HepG2 (cell line): ENCODE data around the gene ANLN. TPM values are rescaled to one million over a fixed set of nuclear protein-coding genes. Genes with fewer than 3 reads are reported as not detected.

Experiments
- ELF4 ChIP-seq: sonication (generic); formaldehyde crosslinking; IDR thresholded peaks from 2 replicates; pipeline ENCODE4 v1.5.0; 2020; ENCODE audit warnings: missing genetic modification reagents, mild to moderate bottlenecking, moderate library complexity, borderline replicate concordance
- RFX5 ChIP-seq: IDR thresholded peaks from 2 replicates; pipeline ENCODE4 v1.6.1; 2011; ENCODE audit warnings: low read depth, low read length, improper control_type of control experiment
- TCF12 ChIP-seq, 2 experiments: fragments of 450-650 bp in 1 of 2; sonication (generic) in 1 of 2; formaldehyde crosslinking in 1 of 2; IDR thresholded peaks; 2 replicates each; pipeline versions ENCODE4 v1.6.1 to v1.8.0; 2017 to 2022; ENCODE audit warnings: antibody characterized with exemption in 1 of 2, mild to moderate bottlenecking in 1 of 2, missing genetic modification reagents in 1 of 2, moderate library complexity in 1 of 2
- ZFAT ChIP-seq: sonication (generic); formaldehyde crosslinking; conservative IDR thresholded peaks from 2 replicates; pipeline ENCODE4 v1.8.1; 2023; ENCODE audit warnings: missing genetic modification reagents, inconsistent platforms
- ZNF138 ChIP-seq: sonication (generic); formaldehyde crosslinking; IDR thresholded peaks from 2 replicates; pipeline ENCODE4 v1.5.0; 2020; ENCODE audit warnings: mild to moderate bottlenecking, low read depth, missing genetic modification reagents
- ZNF143 ChIP-seq: sonication (generic); formaldehyde crosslinking; IDR thresholded peaks from 2 replicates; pipeline ENCODE4 v1.4.0; 2020; ENCODE audit warnings: missing genetic modification reagents
- ZNF432 ChIP-seq: sonication (generic); formaldehyde crosslinking; IDR thresholded peaks from 2 replicates; pipeline ENCODE4 v1.5.0; 2020; ENCODE audit warnings: missing genetic modification reagents, mild to moderate bottlenecking, borderline replicate concordance
- ZNF570 ChIP-seq: sonication (generic); formaldehyde crosslinking; IDR thresholded peaks from 2 replicates; pipeline ENCODE4 v1.4.0; 2020; ENCODE audit warnings: mild to moderate bottlenecking, missing genetic modification reagents, borderline replicate concordance
- ZNF737 ChIP-seq: sonication (generic); formaldehyde crosslinking; IDR thresholded peaks from 2 replicates; pipeline ENCODE4 v1.5.0; 2020; ENCODE audit warnings: missing genetic modification reagents, mild to moderate bottlenecking, borderline replicate concordance
- polyA plus RNA-seq, 8 experiments: library from polyadenylated mRNA; depleted of rRNA in 3 of 8; stranded (reverse) in 7 of 8; unstranded in 1 of 8; fragments of >200 nt; fragmentation: Illumina TruSeq in 4 of 8; extraction: Trizol in 4 of 8; gene quantifications; 2 replicates each; pipeline versions ENCODE4 v1.2.1 to v1.2.3, GENCODE V29; 2011 to 2016; ENCODE audit warnings: low read depth in 4 of 8, missing spikeins in 1 of 8, mixed read lengths in 1 of 8; ENCODE audit not compliant: insufficient read depth in 1 of 8
- total RNA-seq, 5 experiments: library from RNA; depleted of rRNA; stranded (reverse); fragments of >200 nt; fragmentation: Illumina TruSeq; extraction: Trizol; gene quantifications; 2 replicates each; pipeline ENCODE4 v1.2.3, GENCODE V29; 2016; ENCODE audit warnings: low read depth in 1 of 5
- TF ChIP-seq, protein P1 (sequence below): sonication (generic); formaldehyde crosslinking; IDR thresholded peaks from 2 replicates; pipeline ENCODE4 v1.4.0; 2020; ENCODE audit warnings: mild to moderate bottlenecking, missing genetic modification reagents
- TF ChIP-seq, protein P2 (sequence below): sonication (generic); formaldehyde crosslinking; conservative IDR thresholded peaks from 2 replicates; pipeline ENCODE4 v1.8.0; 2022; ENCODE audit warnings: low read depth, missing genetic modification reagents
- TF ChIP-seq, protein P3 (sequence below): sonication (generic); formaldehyde crosslinking; IDR thresholded peaks from 2 replicates; pipeline ENCODE4 v1.5.1; 2020; ENCODE audit warnings: missing genetic modification reagents, mild to moderate bottlenecking, borderline replicate concordance
- TF ChIP-seq, protein P4 (sequence below): IDR thresholded peaks from 2 replicates; pipeline ENCODE4 v1.6.1; 2018; ENCODE audit warnings: missing genetic modification reagents, mild to moderate bottlenecking, missing compliant biosample characterization
- TF ChIP-seq, protein P5 (sequence below): sonication (generic); formaldehyde crosslinking; IDR thresholded peaks from 2 replicates; pipeline ENCODE4 v1.4.0; 2020; ENCODE audit warnings: low read depth, mild to moderate bottlenecking, missing genetic modification reagents
- TF ChIP-seq, protein P6 (sequence below): sonication (generic); formaldehyde crosslinking; IDR thresholded peaks from 2 replicates; pipeline ENCODE4 v1.4.0; 2020; ENCODE audit warnings: missing genetic modification reagents

ANLN gene
- total and polyA plus RNA-seq, 2 of the 13 experiments (the other 11 are each of a cell fraction or from before 2014, with no cell fraction given) = 20.0 to 72.0 TPM

DNA sequence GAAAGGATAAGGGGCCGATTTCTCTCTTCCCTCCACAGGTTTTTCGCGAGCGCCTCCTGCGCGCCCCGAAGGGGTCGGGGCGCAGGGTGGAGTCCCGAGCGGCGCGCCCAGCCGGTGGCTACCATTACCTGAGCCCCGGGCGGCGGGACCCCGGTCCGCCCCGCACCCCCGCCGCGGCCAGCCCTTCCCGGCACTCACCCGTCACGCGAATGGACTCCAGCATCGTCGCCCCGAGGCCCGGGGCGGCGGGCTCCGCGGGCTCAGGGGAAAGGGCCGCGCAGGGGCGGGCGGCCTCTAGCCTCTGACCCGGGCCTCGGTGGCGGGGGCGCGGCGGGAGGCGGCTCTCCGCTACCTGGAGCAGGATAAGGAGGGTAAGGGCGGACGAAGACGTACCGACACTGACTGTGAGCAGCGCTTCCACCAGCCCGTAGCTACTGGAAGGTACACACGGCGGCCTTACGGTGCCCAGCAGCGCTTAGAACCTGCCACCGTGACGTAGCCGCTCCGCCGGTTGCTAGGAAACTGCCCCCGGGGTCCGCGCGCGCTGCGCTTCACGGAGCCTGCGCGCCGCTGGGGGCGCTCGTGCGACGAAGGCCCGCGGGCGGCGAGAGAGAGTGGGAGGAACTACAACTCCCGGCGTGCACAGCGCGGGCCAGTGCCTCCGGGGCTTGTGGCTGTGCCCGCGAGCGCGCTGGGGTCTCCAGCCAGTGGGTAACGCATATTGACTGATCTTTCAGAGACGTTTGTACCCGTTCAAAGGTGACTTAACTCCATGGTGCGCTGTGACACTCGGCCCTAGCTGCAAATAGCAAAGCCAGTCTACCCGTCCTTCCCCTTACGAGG lies 22.7 kb upstream of the ANLN start (continued):
- TF ChIP-seq TCF12 (IDR thresholded peaks at IDR 0.05) = no peak
- TF ChIP-seq TCF12 (CRISPR knock-in tag; IDR thresholded peaks at IDR 0.05) = peak; percentile 65; the same call in 1 of the 2 replicates
- TF ChIP-seq, protein P1, sequence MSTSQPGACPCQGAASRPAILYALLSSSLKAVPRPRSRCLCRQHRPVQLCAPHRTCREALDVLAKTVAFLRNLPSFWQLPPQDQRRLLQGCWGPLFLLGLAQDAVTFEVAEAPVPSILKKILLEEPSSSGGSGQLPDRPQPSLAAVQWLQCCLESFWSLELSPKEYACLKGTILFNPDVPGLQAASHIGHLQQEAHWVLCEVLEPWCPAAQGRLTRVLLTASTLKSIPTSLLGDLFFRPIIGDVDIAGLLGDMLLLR (CRISPR knock-in tag) = peak; percentile 82; the same call in 1 of the 2 replicates
- TF ChIP-seq, protein P2, sequence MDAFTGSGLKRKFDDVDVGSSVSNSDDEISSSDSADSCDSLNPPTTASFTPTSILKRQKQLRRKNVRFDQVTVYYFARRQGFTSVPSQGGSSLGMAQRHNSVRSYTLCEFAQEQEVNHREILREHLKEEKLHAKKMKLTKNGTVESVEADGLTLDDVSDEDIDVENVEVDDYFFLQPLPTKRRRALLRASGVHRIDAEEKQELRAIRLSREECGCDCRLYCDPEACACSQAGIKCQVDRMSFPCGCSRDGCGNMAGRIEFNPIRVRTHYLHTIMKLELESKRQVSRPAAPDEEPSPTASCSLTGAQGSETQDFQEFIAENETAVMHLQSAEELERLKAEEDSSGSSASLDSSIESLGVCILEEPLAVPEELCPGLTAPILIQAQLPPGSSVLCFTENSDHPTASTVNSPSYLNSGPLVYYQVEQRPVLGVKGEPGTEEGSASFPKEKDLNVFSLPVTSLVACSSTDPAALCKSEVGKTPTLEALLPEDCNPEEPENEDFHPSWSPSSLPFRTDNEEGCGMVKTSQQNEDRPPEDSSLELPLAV (CRISPR knock-in tag) = no peak
- peak; percentile 98 for TF ChIP-seq ZNF143 (CRISPR knock-in tag)
- TF ChIP-seq ZNF432 (CRISPR knock-in tag) = no peak
- TF ChIP-seq, protein P3, sequence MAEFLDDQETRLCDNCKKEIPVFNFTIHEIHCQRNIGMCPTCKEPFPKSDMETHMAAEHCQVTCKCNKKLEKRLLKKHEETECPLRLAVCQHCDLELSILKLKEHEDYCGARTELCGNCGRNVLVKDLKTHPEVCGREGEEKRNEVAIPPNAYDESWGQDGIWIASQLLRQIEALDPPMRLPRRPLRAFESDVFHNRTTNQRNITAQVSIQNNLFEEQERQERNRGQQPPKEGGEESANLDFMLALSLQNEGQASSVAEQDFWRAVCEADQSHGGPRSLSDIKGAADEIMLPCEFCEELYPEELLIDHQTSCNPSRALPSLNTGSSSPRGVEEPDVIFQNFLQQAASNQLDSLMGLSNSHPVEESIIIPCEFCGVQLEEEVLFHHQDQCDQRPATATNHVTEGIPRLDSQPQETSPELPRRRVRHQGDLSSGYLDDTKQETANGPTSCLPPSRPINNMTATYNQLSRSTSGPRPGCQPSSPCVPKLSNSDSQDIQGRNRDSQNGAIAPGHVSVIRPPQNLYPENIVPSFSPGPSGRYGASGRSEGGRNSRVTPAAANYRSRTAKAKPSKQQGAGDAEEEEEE (CRISPR knock-in tag) = no peak
- no peak for TF ChIP-seq ZNF138
- TF ChIP-seq RFX5 = peak; percentile 86
- TF ChIP-seq ZNF570 = no peak
- TF ChIP-seq, protein P4, sequence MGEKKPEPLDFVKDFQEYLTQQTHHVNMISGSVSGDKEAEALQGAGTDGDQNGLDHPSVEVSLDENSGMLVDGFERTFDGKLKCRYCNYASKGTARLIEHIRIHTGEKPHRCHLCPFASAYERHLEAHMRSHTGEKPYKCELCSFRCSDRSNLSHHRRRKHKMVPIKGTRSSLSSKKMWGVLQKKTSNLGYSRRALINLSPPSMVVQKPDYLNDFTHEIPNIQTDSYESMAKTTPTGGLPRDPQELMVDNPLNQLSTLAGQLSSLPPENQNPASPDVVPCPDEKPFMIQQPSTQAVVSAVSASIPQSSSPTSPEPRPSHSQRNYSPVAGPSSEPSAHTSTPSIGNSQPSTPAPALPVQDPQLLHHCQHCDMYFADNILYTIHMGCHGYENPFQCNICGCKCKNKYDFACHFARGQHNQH = peak; percentile 66; the same call in 1 of the 2 replicates
- TF ChIP-seq ZFAT (CRISPR knock-in tag) = no peak
- no peak for TF ChIP-seq ZNF737 (CRISPR knock-in tag)
- no peak for TF ChIP-seq ELF4 (CRISPR knock-in tag)
- TF ChIP-seq, protein P5, sequence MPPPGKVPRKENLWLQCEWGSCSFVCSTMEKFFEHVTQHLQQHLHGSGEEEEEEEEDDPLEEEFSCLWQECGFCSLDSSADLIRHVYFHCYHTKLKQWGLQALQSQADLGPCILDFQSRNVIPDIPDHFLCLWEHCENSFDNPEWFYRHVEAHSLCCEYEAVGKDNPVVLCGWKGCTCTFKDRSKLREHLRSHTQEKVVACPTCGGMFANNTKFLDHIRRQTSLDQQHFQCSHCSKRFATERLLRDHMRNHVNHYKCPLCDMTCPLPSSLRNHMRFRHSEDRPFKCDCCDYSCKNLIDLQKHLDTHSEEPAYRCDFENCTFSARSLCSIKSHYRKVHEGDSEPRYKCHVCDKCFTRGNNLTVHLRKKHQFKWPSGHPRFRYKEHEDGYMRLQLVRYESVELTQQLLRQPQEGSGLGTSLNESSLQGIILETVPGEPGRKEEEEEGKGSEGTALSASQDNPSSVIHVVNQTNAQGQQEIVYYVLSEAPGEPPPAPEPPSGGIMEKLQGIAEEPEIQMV (CRISPR knock-in tag) = no peak
- TF ChIP-seq, protein P6, sequence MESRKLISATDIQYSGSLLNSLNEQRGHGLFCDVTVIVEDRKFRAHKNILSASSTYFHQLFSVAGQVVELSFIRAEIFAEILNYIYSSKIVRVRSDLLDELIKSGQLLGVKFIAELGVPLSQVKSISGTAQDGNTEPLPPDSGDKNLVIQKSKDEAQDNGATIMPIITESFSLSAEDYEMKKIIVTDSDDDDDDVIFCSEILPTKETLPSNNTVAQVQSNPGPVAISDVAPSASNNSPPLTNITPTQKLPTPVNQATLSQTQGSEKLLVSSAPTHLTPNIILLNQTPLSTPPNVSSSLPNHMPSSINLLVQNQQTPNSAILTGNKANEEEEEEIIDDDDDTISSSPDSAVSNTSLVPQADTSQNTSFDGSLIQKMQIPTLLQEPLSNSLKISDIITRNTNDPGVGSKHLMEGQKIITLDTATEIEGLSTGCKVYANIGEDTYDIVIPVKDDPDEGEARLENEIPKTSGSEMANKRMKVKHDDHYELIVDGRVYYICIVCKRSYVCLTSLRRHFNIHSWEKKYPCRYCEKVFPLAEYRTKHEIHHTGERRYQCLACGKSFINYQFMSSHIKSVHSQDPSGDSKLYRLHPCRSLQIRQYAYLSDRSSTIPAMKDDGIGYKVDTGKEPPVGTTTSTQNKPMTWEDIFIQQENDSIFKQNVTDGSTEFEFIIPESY (CRISPR knock-in tag) = peak; percentile 67
